HG03520 (cell line): Measurements from ENCODE around the gene CEBPZOS.

Experiments used
- ATAC-seq: cut with Tn5 transposase; IDR thresholded peaks from one replicate; pipeline ENCODE4 v1.9.1; 2021; ENCODE audit warnings: mild to moderate bottlenecking, moderate library complexity; ENCODE audit not compliant: unreplicated experiment

The CEBPZOS gene

DNA sequence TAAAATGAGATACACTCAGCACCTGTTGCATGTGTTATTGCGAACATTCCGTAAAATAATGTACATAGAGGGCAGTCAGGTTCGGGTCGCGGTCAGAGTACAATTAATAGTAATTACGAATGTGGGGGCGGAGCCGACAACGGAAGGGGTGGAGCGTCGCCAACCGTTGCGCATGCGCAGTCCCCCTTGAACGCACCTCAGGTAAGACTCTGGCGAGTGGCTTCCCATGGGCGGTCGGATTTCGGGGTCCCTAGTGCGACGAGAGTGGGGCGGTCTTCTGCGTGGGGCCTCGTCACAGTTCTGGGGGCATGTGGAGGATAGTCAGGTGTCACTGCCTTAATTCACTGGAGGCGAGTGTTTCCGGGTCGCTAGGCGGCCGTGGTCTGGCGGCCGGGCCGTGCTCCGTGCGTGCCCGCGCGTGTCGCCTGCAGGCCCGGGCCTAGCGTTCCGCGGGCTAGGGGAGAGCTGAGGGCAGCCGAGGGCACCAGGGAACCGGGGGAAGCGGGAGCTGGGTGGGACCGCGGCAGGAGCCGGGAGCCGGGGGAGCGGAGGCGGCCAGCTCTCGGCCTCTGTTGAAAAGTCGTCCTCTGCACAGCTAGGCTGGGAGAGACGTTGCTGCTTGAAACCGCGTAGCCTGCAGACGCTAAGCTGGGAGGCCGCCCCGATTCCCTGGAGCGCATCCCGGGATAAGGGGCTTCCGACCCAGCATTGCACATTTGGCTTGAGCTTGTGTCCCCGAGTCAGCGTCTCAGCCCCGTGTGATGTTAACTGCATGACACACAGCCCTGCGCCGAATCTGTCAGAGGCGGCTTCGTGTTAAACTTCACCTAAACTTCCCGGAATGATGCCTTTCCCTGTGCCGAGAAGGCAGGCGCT lies at the start of gene CEBPZOS:
Gene CEBPZOS (plus strand): TSS at position 177 of the 876 bp plus-strand sequence. CDS start 3,209 bp downstream, outside the sequence.
- peak; percentile 66 for ATAC-seq

DNA sequence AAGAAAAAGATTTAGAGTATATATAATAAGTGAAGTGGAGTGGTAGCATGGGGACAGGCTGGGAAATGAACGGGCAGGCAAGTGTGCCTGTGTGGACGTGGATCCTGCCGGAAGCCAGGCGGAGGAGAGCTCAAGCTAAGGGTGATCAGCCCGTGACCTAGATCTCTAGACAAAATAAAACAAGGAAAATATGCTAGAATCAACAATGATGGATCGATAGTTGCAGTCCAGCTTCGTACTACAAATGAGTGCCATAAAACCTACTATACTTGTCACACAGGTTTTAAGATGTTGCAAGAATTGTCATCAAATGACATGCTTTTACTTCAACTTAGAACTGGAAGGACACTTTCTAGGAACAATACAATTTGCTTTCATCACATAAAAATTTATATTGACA lies 48.0 kb upstream of the CEBPZOS start:
- no peak for ATAC-seq

DNA sequence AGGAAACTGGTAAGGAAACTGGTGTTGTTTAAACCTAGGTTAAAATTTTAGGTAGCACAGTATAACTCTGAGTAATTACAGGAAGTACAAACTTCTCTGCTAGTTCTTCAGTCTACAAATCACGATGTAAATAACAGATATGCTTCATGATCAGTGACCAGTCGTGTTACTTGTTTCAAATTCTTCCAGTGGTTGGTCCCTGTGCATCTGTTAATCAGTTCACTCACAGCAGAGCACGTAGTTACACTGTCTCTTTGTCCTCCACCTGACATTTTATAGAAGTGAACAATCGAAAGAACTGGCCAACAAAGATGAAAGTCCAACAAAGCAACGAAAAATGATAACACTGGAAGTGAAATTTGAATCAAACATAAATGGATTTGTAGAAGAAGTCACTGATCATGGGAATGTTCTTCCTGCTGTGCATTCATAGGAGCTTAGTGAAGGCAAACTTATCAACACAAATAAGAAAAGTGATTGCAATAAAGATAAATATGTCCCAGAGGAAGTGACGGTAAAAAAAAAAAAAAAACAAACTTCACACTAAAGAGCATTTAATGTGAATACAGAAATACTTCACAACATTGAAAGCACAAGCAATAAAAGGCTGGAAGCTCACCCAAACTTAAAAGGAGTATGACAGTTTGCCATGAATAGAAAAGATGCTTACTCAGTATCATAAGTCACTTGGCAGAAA lies 46.5 kb upstream of the CEBPZOS start:
- no peak for ATAC-seq

DNA sequence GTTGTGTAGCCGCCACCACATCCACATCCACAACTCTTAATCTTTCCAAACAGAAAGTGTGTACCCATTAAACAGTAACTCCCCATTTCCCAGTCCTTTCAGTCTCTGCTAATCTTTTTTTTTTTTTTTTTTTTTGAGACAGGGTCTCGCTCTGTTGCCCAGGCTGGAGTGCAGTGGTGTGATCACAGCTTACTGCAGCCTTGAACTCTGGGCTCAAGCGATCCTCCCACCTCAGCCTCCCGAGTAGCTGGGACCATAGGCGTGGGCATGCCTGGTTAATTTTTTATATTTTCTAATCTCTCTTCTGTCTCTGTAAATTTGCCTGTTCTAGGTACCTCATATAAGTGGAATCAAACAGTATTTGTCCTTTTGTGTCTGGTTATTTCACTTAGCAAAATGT lies 43.1 kb upstream of the CEBPZOS start:
- no peak for ATAC-seq

DNA sequence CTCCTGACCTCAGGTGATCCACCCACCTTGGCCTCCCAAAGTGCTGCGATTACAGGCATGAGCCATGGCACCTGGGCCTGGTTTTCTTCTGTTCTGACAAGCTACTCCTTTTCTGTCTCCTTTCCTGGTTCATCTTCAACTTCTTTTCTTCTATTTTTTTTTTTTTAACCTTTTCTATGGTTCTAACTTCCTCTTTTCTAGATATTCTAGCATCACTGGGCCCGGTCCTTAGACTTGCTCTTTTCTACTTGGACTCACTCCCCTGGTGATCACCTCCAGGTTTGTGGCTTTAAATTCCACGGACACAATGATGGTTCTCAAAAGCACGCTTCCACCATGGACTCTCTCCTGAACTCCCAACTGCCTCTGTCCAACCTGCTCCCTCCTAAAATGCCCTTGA lies 41.5 kb upstream of the CEBPZOS start:
- ATAC-seq, result no peak

DNA sequence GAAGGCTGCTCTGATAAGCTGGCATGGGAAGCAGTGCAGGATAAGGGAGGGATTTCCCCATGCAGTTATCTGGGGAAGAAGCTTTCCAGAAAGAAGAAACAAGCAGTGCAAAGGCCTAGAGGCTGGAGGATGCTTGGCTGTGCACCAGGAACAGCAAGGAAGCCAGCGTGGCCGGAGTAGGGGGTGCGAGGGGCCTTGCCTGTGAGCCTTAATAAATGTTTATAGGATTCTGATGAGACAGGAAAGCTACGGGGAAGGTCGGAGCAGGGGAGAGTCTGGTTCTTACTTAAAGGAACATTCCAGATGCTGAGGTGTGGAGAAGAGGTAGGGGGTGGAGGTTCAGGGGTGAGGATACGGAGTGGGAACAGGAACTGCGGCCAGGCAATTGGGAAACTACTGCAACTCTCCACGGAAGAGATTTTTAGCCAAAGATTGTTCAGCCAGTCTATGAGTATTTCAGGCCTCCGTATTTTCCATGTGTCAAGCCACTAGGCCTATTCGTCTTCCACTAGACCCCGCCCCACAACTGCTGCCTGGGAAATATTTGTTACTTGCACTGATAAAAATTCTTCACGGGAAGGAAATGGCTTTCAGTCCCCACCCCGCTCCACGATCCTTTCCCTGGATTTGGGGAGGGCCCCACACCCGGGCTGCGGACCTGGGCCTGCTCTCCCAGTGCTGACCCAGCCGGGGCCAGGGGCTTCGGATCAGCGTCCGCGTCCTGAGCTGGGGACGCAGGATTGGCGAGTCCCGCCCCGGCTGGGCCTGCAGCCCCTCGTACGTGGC lies 40.0 kb upstream of the CEBPZOS start:
- ATAC-seq, result peak; percentile 15

DNA sequence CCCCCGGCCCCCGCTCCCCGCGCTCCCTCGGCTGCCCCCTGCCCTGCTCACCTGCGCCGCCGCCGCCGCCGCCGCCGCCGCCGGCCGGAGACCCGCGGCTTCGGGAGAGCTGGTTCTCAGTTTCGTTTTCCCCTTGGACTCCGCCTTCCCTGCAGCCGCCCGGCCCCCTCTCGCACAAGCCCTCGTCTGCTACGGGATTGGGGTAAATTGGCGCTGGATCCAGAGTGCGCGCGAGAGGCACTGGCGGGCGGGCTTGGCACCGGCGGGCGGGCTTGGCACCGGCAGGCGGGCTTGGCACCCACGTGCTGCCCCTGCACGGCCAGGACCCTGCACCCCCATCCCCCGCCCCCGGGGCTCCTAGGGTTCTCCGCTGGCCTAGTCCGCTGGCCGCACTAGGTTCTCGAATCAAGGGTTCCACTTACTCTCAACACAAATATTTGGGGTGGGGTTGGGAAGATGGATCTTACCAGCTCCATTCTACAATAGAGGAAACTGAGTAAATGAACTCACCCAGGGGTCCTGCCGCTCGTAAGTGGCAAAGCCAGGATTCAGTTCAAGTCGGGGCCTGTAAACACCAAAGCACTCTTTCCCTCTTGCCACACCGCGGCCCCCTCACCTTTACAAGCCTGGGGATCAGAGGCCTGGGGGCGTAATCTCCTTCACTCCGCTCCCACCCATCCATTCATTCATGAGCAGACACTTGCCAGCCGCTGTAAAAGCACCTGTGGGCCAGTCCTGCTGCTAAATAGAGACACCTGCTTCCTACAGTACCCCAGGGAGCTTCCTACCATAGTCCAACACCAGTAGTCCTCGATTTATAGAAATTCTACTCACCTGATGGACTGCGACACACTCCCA lies 39.2 kb upstream of the CEBPZOS start, which contains the start of gene EIF2AK2:
Gene EIF2AK2 (minus strand): TSS at position 124 of the 858 bp plus-strand sequence. CDS start 9,174 bp downstream, outside the sequence.
- ATAC-seq, result peak; percentile 90

DNA sequence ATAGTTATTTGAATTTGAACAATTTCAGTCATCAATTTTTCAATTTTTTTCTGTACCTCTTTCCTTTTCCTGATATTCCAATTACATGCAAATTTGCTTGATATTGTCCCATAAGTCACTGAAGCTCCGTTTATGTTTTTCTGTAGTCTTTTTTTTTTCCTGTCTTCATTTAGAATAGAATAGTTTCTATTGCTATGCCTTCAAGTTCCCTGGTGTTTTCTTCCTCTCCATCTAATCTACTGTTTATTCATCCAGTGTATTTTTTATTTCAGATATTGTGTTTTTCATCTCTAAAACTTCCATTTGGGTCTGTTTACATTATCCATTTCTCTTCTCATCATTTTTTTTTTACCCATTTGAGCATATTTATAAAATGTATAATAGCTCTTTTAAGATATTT lies 31.5 kb upstream of the CEBPZOS start:
- no peak for ATAC-seq

DNA sequence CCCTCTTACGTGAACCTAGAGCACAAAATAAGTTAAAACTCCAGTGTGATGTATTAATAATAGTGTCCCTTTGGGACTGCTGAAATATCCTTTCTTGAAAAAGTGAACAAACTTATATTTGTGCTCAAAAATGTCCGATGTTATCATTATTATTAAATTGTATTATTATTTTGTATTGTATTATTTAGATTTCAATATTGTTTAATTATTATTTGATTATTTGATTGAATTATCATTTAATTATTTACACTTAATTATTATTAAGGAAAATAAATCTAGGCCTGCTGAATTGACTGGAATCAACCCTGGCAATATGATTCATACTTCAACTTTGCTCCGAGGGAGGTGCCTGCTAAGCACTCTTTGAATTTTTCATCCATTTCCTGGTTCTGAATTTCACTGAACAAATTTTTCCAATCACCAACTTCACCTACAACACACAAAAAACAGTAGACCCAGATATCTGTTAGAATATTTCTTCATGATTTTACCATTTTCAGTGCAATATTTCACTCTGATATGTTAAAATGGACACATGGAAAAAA lies 28.6 kb upstream of the CEBPZOS start:
- ATAC-seq, result no peak

DNA sequence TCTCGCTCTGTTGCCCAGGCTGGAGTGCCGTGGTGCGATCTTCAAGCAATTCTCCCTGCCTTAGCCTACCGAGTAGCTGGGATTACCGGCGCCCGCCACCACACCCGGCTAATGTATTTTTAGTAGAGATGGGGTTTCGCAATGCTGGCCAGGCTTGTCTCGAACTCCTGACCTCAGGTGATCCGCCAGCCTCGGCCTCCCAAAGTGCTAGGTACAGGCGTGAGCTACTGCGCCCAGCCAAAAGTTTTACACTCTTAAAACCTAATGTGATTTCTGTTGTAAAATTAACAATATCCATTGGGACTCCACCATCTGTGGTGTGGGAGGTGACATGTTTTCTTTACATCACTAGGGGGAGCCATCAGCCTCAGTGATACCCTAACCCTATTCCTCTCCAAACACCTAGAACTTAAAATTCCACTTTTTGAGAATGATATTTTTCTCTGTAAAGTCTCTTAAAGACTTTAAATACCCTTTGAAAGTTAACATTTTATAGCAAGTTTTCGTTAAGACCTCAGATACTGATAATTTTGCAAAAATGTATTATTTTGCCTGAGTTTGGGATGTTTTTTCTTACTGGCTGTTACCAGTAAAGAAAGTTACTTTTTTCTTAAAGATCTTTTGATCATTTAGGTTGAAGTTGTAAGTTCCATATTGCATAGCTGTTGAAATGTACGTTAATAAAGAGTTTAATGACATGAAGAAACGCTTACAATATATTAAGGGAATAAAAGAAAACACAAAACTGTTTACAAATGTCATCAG lies 27.9 kb upstream of the CEBPZOS start:
- ATAC-seq, result no peak

DNA sequence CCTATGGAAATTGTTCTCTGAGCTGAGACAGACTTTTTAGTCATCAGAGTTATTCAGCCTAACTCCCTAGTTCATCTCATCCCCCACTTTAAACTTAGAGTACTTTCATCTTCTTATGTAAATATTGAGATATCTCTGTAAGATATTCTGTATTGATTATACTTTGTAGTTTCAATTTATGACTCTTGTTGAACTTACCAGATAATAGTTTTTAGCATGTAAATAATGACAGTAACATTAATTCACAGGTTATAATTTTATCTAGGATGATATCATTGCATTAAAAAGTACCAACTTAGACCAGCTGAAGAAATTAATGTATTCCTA lies 24.7 kb upstream of the CEBPZOS start:
- ATAC-seq, result no peak

DNA sequence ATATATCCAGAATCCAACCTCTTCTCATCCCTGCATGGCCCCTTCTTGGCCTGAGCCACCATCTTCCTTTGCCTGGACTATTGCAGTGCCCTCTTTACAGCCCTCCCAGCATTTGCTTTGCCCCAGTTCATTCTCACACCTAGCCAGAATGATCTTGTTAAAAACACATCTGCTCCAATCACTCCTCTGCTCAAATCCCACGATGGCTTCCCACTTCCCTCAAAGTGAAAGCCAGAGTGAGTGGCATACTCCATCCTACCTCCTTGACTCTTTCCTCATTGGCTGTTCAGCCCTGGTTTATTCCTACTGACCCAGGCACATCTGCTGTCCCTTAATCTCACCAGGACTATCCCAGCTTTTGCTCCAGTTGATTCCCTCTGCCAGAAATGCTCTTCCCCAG lies 22.6 kb upstream of the CEBPZOS start:
- no peak for ATAC-seq

DNA sequence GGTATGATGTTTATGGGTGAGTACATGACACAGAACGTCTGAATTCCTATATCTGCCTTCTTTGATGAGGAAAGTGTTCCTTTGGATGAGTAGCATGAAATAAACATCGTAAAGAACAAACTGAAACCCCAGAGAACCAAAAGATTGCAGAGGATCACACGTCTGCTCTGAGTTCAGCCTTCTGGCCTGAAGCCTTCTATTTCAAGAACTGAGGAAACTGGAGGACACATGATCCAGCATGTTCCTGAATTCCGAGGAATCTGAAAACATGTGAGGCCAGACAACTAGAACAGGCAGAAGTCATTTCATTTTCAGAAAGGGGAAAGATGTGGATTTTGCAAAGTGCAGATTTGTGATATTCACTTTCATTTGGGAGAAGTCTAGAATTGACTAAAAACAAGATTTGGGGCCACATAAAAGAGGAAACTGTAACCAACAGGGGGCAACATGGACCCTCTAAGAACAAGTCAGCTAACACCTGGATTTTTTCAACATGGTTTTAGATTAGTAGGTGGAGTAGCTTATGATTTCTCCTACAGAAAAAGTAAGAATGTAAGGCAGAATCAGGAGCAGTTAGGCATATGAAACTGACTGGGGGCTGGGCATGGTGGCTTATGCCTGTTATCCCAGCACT lies 16.2 kb upstream of the CEBPZOS start:
- ATAC-seq, result no peak

DNA sequence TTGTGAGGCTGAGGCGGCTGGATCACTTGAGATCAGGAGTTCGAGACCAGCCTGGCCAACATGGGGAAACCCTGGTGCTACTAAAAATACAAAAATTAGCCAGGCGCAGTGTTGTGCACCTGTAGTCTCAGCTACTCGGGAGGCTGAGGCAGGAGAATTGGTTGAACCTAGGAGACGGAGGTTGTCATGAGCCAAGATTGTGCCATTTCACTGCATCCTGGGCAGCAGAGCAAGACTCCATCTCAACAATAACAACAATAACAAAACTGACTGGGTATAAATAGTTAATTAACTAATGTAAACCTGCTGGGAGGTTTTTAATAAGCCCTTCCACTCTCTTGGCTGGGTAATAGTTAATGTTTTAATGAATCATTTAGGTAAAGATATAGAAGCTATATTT lies 15.7 kb upstream of the CEBPZOS start:
- no peak for ATAC-seq

DNA sequence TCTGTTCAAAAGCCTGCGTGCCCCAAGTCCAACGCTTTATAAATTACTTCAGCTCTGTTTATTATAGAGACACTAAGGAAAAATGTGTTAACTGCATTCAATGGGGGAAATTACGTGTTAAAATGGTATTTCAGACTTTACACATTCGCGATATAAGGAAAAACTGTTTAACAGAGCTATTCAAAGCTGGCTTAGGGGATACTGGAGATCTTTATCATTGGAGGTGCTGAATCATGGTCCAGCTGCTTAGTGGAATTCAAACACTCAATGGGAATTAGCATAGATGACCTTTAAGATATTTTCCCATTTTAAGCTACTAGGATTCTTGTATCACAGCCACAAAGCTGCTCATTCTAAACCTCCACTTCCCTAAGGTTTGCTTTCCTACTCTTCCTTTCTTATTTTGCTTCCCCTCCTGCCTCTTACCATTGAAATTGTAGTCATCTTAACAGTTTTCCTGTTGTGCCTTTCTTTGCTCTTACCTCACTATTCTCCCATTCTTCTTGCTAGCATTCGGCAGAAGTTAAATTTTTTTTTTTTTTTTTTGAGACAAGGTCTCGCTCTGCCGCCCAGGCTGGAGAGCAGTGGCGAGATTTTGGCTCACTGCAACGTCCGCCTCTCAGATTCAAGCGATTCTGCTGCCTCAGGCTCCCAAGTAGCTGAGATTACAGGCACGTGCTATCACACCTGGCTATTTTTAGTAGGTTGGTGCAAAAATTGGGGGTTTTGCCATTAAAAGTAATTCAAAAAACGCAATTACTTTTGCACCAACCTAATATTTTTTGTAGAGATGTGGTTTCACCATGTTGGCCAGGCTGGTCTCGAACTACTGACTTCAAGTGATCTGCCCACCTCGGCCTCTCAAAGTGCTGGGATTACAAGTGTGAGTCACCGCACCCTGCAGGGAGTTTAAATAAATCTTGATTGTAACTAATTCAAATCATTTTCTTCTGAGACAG lies 14.3 kb upstream of the CEBPZOS start:
- no peak for ATAC-seq

DNA sequence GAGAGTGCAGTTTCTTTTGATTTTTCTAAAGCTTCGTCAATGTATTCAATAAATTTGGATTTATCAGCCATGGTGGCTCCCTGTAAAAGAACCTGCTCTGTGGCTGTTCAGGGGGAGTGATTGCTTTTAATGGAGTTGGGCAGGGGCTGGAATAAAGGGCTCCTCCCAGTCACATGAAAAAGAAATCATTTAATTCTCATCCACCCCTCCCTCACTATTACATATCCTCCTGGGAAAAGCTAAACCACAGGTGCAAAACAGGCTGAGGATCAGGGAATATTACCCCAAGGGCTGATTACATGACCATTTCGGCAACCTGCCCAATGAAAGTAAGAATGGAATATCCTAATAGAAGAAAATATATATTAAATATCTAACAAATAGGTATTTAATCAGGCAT lies 7.7 kb upstream of the CEBPZOS start, which contains the start of gene SULT6B1:
Gene SULT6B1 (minus strand): TSS at position 101 of the 400 bp plus-strand sequence. CDS start 30 bp downstream, at position 71.
- no peak for ATAC-seq

DNA sequence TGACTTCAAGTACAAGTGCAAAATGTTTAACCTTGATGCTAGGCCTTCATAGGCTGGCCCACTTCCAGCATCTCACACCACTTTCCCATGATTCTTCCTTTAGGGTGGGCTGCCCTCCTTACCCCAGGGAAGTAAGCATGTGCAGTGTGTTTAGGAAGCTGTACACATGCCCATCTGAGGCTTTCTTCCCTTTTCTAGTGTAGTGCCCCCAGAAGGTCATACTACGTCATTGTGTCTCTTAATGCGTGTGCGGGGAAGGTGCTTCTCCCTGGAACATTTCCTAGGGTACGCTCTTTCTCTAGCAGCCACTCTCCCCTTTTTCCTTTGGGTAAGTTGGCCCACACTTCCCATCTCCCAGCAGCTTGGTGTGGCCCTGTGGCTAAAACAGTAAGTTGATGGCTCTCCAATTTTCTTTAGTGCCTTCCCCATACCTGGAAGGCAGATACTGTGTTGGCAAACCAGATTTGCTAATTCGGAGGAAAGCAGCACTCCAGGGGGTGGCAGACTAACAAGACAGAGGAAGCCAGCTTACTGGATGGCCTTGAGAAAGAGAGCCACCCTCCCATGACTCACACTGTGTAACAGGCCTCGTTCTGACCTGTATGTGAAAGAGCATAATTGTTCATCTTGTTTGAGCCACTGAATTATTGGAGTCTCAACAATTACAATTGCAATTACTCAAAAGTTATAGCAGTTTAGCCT lies 6.7 kb upstream of the CEBPZOS start:
- ATAC-seq, result no peak
